ENCODE results near the gene HOPX. TPM values are rescaled to one million over a fixed set of nuclear protein-coding genes. Genes with fewer than 3 reads are reported as not detected.

Gene HOPX
- total and polyA plus RNA-seq, 10 donors = 6.0 to 26.0 (median 8.0) TPM

DNA sequence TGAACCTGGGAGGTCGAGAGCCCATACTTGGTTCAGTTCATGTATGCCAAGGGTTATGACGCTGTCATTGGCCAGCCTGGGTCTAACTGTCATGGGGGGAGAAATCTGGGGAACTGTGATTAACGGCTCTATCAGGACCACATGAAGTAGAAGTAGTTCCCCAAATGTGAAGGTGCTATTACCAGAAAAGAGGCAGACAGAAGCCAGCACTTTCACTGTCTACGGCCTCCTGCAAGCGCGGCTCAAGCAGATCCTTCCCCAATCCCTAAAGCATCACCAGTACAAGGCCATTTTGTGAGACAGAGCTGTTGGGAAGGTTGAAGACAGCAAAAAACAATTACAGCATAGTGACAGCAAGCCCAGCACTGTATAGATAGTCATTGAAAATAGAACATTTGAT is 37.5 kb downstream of the HOPX start:
- DNase-seq = no peak
- H3K4me3 ChIP-seq = no peak overlapping the region
- no peaks in the 10 kb centered on the region for H3K36me3 ChIP-seq
- H3K27ac ChIP-seq = no peak overlapping the region
- WGBS, 5 donors = 88 to 94% (median 89%) methylated on average over 6 of the region's 6 CpGs
- H3K9me3 ChIP-seq = peaks cover 0 to 10% (median 3%) of the 10 kb centered on the region in 8 donors
- intact Hi-C loops (cut with DNase I; ENCODE audit: low total_unique reads) = no loop called here
- peaks cover 0 to 3% (median 0%) of the 10 kb centered on the region in 6 donors for H3K4me1 ChIP-seq
- no peak for TF ChIP-seq POLR2A (IDR thresholded peaks at IDR 0.05)
- TF ChIP-seq, protein P1, sequence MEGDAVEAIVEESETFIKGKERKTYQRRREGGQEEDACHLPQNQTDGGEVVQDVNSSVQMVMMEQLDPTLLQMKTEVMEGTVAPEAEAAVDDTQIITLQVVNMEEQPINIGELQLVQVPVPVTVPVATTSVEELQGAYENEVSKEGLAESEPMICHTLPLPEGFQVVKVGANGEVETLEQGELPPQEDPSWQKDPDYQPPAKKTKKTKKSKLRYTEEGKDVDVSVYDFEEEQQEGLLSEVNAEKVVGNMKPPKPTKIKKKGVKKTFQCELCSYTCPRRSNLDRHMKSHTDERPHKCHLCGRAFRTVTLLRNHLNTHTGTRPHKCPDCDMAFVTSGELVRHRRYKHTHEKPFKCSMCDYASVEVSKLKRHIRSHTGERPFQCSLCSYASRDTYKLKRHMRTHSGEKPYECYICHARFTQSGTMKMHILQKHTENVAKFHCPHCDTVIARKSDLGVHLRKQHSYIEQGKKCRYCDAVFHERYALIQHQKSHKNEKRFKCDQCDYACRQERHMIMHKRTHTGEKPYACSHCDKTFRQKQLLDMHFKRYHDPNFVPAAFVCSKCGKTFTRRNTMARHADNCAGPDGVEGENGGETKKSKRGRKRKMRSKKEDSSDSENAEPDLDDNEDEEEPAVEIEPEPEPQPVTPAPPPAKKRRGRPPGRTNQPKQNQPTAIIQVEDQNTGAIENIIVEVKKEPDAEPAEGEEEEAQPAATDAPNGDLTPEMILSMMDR (IDR thresholded peaks at IDR 0.05 in 8 of 11, conservative IDR thresholded peaks at IDR 0.05 in 3 of 11) = no peak
- TF ChIP-seq POLR2AphosphoS5 (IDR thresholded peaks at IDR 0.05) = no peak
- H3K27me3 ChIP-seq (replicated peaks in 1 of 7) = no peaks in the 10 kb centered on the region

DNA sequence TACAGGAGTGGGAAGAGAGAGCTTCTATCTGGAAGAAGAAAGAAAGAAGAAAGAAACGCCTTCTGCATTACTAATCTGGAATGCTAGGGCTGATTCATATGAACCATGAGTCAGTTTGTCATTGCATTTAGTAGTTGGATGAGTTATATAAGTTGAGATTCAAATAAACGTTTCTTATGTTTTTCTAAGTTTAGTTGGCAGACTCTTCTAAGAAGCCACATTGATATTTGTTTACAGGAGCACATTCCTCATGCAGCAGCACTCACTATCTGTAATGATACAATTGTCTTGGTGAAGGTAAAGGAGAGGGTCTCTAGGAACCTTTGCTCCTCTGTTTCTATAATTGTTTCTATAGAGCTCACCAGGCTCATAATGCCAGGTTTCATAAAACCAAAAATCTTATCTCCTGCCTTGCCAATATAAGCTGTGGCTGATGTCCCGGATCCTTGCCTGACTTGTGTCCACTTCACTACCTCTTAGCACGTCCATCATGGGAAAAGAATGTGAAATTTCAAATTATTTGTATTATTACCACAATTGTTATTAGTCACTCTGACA is 39.5 kb downstream of the HOPX start:
- H3K4me1 ChIP-seq = no peaks in the 10 kb centered on the region
- DNase-seq = no peak
- intact Hi-C loops (cut with DNase I; ENCODE audit: low total_unique reads) = no loop called here
- peaks cover 0 to 7% (median 3%) of the 10 kb centered on the region in 8 donors for H3K9me3 ChIP-seq
- no peaks in the 10 kb centered on the region for H3K27me3 ChIP-seq (replicated peaks in 1 of 7)
- H3K36me3 ChIP-seq = no peaks in the 10 kb centered on the region
- 60 to 77% (median 72%) methylated on average over 4 of the region's 4 CpGs for WGBS, 5 donors
- TF ChIP-seq, protein P1 (IDR thresholded peaks at IDR 0.05 in 8 of 11, conservative IDR thresholded peaks at IDR 0.05 in 3 of 11) = no peak
- TF ChIP-seq POLR2AphosphoS5 (IDR thresholded peaks at IDR 0.05) (no peak), POLR2A (IDR thresholded peaks at IDR 0.05) (no peak)
- no peak overlapping the region for H3K27ac ChIP-seq
- no peak overlapping the region for H3K4me3 ChIP-seq

DNA sequence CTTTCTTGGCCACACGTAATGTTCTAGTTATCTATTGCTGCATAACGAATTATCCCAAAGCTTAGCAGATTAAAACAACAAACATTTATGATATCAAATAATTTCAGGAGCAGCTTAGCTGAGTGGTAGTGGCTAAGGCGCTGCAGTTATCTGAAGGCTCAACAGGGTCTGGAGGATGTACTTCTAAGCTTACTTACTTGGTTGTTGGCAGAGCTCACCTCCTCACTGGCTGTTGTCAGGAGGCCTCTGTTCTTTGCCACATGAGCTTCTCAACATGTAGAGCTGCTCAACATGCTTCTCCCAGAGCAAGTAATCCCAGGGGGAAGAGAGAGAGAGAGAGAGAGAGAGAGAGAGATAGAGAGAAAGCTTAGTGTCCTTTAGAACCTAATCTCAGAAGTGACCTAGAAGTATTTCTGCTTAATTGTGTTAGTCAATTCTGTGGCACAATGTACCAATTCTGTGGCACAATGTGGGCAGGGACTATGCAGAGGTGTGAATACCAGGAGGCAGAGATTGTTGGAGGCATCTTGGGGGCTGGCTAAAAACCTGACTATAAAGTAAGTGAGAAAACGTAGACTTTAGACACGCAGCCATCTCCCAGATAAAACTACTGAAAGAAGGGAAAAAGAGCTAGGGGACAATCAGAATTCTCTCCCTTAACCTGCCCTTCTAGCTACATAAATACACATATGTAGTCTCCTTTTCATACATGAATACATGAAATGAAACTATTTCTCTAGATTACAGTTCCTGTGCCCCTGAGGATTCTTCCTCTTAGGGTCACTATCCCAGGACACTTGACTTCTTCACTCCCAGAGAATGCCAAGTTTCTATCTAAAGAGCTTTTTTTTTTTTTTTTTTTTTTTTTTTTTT is 40.2 kb downstream of the HOPX start:
- H3K36me3 ChIP-seq = no peaks in the 10 kb centered on the region
- no peak overlapping the region for H3K4me3 ChIP-seq
- intact Hi-C loops (cut with DNase I; ENCODE audit: low total_unique reads) = no loop called here
- DNase-seq = no peak
- no peak for TF ChIP-seq POLR2AphosphoS5 (IDR thresholded peaks at IDR 0.05)
- no peak for TF ChIP-seq POLR2A (IDR thresholded peaks at IDR 0.05)
- TF ChIP-seq, protein P1 (IDR thresholded peaks at IDR 0.05 in 8 of 11, conservative IDR thresholded peaks at IDR 0.05 in 3 of 11) = no peak
- no peaks in the 10 kb centered on the region for H3K4me1 ChIP-seq
- peaks cover 0 to under 1% (median 0%) of the 10 kb centered on the region in 8 donors for H3K9me3 ChIP-seq
- WGBS, 5 donors = 84 to 95% (median 88%) methylated on average over 5 of the region's 5 CpGs
- H3K27ac ChIP-seq = no peak overlapping the region
- no peaks in the 10 kb centered on the region for H3K27me3 ChIP-seq (replicated peaks in 1 of 7)

DNA sequence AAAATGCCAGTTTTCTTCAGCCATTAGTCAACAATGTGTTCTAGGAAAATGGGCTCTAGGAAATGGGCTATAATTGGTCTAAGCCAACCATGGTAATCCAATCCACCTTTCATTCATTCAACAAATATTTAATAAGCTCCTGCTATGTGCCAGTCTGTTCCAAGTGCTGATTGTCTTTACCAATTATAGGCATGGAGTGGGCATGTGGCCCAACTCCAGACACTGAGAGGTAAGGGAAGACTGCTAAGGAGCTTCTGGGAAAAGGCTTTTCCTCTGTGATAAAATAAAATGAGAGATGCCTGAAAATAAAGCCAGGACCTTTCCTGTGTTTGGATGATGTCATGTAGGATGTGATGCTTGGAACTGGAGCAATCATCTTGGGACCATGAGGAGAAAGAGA is 43.3 kb downstream of the HOPX start:
- intact Hi-C loops (cut with DNase I; ENCODE audit: low total_unique reads) = no loop called here
- no peak overlapping the region for H3K27ac ChIP-seq
- H3K4me1 ChIP-seq = no peaks in the 10 kb centered on the region
- no peaks in the 10 kb centered on the region for H3K27me3 ChIP-seq (replicated peaks in 1 of 7)
- no peak for DNase-seq
- no peak for TF ChIP-seq POLR2AphosphoS5 (IDR thresholded peaks at IDR 0.05)
- TF ChIP-seq POLR2A (IDR thresholded peaks at IDR 0.05) = no peak
- TF ChIP-seq, protein P1 (IDR thresholded peaks at IDR 0.05 in 8 of 11, conservative IDR thresholded peaks at IDR 0.05 in 3 of 11) = no peak
- no peak overlapping the region for H3K4me3 ChIP-seq
- no peaks in the 10 kb centered on the region for H3K9me3 ChIP-seq
- no peaks in the 10 kb centered on the region for H3K36me3 ChIP-seq

Data from spleen (tissue), 11 donors.